ENCODE results near the gene SAMD10.

The SAMD10 gene

GRCh38 chr20:63939061-63939935, 40.1 kb downstream of the SAMD10 start:
- peak overlapping the region; percentile 23; the same call in 1 of the 2 replicates for H3K27ac ChIP-seq
- TF ChIP-seq ZFX (IDR thresholded peaks at IDR 0.05; ENCODE audit: borderline replicate concordance): no peak
- TF ChIP-seq CTCF (IDR thresholded peaks at IDR 0.05): no peak

GRCh38 chr20:63937596-63937995, 41.8 kb downstream of the SAMD10 start:
- H3K27ac ChIP-seq: peak overlapping the region; percentile 24; the same call in 1 of the 2 replicates
- TF ChIP-seq CTCF (IDR thresholded peaks at IDR 0.05): no peak
- TF ChIP-seq ZFX (IDR thresholded peaks at IDR 0.05; ENCODE audit: borderline replicate concordance): no peak

GRCh38 chr20:63935447-63935846, 44.0 kb downstream of the SAMD10 start:
- no peak for TF ChIP-seq CTCF (IDR thresholded peaks at IDR 0.05)
- no peak for TF ChIP-seq ZFX (IDR thresholded peaks at IDR 0.05; ENCODE audit: borderline replicate concordance)
- no peak overlapping the region for H3K27ac ChIP-seq

GRCh38 chr20:63934271-63935068, 45.0 kb downstream of the SAMD10 start:
- no peak for TF ChIP-seq ZFX (IDR thresholded peaks at IDR 0.05; ENCODE audit: borderline replicate concordance)
- TF ChIP-seq CTCF (IDR thresholded peaks at IDR 0.05): peak; percentile 41
- H3K27ac ChIP-seq: no peak overlapping the region

GRCh38 chr20:63933646-63934045, 45.8 kb downstream of the SAMD10 start:
- TF ChIP-seq ZFX (IDR thresholded peaks at IDR 0.05; ENCODE audit: borderline replicate concordance) (no peak), CTCF (IDR thresholded peaks at IDR 0.05) (no peak)
- H3K27ac ChIP-seq: no peak overlapping the region

- TF ChIP-seq ZFX (IDR thresholded peaks at IDR 0.05; ENCODE audit: borderline replicate concordance) (no peak), CTCF (IDR thresholded peaks at IDR 0.05) (no peak)
- H3K27ac ChIP-seq: no peak overlapping the region
Measured at GRCh38 chr20:63932606-63933160, 46.8 kb downstream of the SAMD10 start.

Measured in 22Rv1 (cell line).